ENCODE results near the gene UBE2I.

DNA sequence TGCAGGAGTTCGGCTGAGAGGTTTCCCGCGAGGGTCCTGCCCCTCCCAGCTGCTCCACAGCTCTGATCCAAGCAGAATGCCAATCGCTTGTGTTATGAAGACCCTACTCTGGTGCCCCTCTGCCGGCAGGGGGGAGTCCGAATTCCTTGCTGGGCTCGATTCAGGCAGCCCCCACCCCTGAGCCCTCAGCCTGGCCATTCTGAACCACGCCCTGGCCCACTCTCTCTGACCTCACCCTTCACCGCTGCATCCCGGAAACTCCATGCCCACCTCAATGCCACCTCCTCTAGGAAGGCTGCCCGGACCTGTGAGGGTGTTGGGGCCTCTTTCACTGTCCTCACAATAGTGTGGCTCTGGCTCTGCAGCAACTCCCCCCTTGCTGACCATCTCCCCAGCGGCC is 7.9 kb upstream of the UBE2I start:
- no peak for TF ChIP-seq POLR2AphosphoS5 (IDR thresholded peaks at IDR 0.05; ENCODE audit: borderline replicate concordance, low read depth, low read length)
- TF ChIP-seq EZH2 (IDR thresholded peaks at IDR 0.05), result no peak
- TF ChIP-seq FOXP2 (optimal IDR thresholded peaks at IDR 0.05; ENCODE audit: control extremely low read depth, extremely low read length, insufficient read depth), result no peak

All from SK-N-MC (cell line).